HL-60 (cell line): Measurements from ENCODE around the gene CEP170.
"Not testable (repeated sequence)": the region's sequence is repeated elsewhere in the genome, so short reads cannot be mapped to it uniquely, and the experiment has no call there.

Source experiments
- CTCF ChIP-seq: IDR thresholded peaks from one replicate; pipeline ENCODE4 v1.5.1; 2011; ENCODE audit warnings: low read length, control low read depth, inconsistent platforms; ENCODE audit not compliant: insufficient read depth
- POLR2AphosphoS5 ChIP-seq: IDR thresholded peaks from 2 replicates; pipeline ENCODE4 v1.6.1; 2012; ENCODE audit warnings: low read depth
- TF ChIP-seq, protein P1 (sequence below): IDR thresholded peaks from 2 replicates; pipeline ENCODE4 v1.6.1; 2012; ENCODE audit warnings: low read depth; ENCODE audit not compliant: insufficient replicate concordance

GRCh38 chr1:243116187-243116586 lies 138.9 kb downstream of the CEP170 start:
- not testable (repeated sequence) for TF ChIP-seq CTCF, POLR2AphosphoS5
- TF ChIP-seq, protein P1, sequence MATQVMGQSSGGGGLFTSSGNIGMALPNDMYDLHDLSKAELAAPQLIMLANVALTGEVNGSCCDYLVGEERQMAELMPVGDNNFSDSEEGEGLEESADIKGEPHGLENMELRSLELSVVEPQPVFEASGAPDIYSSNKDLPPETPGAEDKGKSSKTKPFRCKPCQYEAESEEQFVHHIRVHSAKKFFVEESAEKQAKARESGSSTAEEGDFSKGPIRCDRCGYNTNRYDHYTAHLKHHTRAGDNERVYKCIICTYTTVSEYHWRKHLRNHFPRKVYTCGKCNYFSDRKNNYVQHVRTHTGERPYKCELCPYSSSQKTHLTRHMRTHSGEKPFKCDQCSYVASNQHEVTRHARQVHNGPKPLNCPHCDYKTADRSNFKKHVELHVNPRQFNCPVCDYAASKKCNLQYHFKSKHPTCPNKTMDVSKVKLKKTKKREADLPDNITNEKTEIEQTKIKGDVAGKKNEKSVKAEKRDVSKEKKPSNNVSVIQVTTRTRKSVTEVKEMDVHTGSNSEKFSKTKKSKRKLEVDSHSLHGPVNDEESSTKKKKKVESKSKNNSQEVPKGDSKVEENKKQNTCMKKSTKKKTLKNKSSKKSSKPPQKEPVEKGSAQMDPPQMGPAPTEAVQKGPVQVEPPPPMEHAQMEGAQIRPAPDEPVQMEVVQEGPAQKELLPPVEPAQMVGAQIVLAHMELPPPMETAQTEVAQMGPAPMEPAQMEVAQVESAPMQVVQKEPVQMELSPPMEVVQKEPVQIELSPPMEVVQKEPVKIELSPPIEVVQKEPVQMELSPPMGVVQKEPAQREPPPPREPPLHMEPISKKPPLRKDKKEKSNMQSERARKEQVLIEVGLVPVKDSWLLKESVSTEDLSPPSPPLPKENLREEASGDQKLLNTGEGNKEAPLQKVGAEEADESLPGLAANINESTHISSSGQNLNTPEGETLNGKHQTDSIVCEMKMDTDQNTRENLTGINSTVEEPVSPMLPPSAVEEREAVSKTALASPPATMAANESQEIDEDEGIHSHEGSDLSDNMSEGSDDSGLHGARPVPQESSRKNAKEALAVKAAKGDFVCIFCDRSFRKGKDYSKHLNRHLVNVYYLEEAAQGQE = not testable (repeated sequence)
